HEK293 (cell line): ENCODE results near the gene ZNF565.

Experiments used
- CTCF ChIA-PET: fragments of 350-600 bp; formaldehyde crosslinking; extraction: SDS; loops from one replicate; lab custom pipeline; 2021; ENCODE audit warnings: antibody characterized with exemption; lab: Yijun Ruan, JAX
- POLR2A ChIA-PET: fragments of 300-600 bp; formaldehyde crosslinking; extraction: SDS; loops from one replicate; lab custom pipeline; 2020; ENCODE audit warnings: antibody characterized with exemption, inconsistent platforms; lab: Yijun Ruan, JAX
- H3K27ac ChIP-seq: fragments of 200-500 bp; sonication (Bioruptor generic); 2 replicates; pipeline ENCODE4 v1.5.1; 2014; ENCODE audit warnings: low read depth, low read length, control low read depth, inconsistent platforms; ENCODE audit errors: extremely low read depth
- H3K36me3 ChIP-seq, 2 experiments: fragments of 200-500 bp in 1 of 2; sonication (Bioruptor generic) in 1 of 2; 1 replicate in 1 of 2; 2 replicates in 1 of 2; pipeline ENCODE4 v1.5.1; 2014 to 2017; ENCODE audit warnings: inconsistent platforms in 2 of 2, low read length in 2 of 2; ENCODE audit not compliant: control insufficient read depth in 2 of 2, insufficient read depth in 1 of 2
- H3K4me1 ChIP-seq: fragments of 200-500 bp; sonication (Bioruptor generic); 2 replicates; pipeline ENCODE4 v1.5.1; 2014; ENCODE audit warnings: mild to moderate bottlenecking, low read length, inconsistent platforms; ENCODE audit not compliant: control insufficient read depth, insufficient read depth
- H3K4me3 ChIP-seq: 2 replicates; pipeline ENCODE4 v1.5.1; 2011; ENCODE audit warnings: low read depth, mild to moderate bottlenecking, control low read depth, low read length, moderate library complexity
- H3K9me3 ChIP-seq: fragments of 200-500 bp; sonication (Bioruptor generic); 2 replicates; pipeline ENCODE4 v1.5.1; 2014; ENCODE audit warnings: low read depth, low read length, inconsistent platforms; ENCODE audit not compliant: control insufficient read depth, insufficient read depth
- BCL6B ChIP-seq: fragments of 450-650 bp; formaldehyde crosslinking; IDR thresholded peaks from 2 replicates; pipeline ENCODE4 v1.5.1; 2017; ENCODE audit warnings: missing biosample characterization, missing genetic modification characterization
- KLF1 ChIP-seq: fragments of 450-650 bp; formaldehyde crosslinking; IDR thresholded peaks from 2 replicates; pipeline ENCODE4 v1.5.1; 2016; ENCODE audit warnings: missing biosample characterization, missing genetic modification characterization
- KLF10 ChIP-seq: fragments of 450-650 bp; IDR thresholded peaks from 2 replicates; pipeline ENCODE4 v1.5.1; 2018; ENCODE audit warnings: missing biosample characterization, mild to moderate bottlenecking, missing genetic modification characterization
- MYNN ChIP-seq: fragments of 450-650 bp; formaldehyde crosslinking; IDR thresholded peaks from 2 replicates; pipeline ENCODE4 v1.5.1; 2016; ENCODE audit warnings: missing biosample characterization, missing genetic modification characterization, borderline replicate concordance
- OVOL3 ChIP-seq: fragments of 450-650 bp; formaldehyde crosslinking; IDR thresholded peaks from 2 replicates; pipeline ENCODE4 v1.5.1; 2016; ENCODE audit warnings: missing biosample characterization, missing genetic modification characterization
- SCRT2 ChIP-seq: fragments of 450-650 bp; formaldehyde crosslinking; IDR thresholded peaks from 2 replicates; pipeline ENCODE4 v1.5.1; 2016; ENCODE audit warnings: missing biosample characterization, missing genetic modification characterization
- YY2 ChIP-seq: fragments of 450-650 bp; formaldehyde crosslinking; IDR thresholded peaks from 2 replicates; pipeline ENCODE4 v1.5.1; 2016; ENCODE audit warnings: missing biosample characterization, missing genetic modification characterization
- ZBTB1 ChIP-seq: fragments of 450-650 bp; formaldehyde crosslinking; IDR thresholded peaks from 2 replicates; pipeline ENCODE4 v1.5.1; 2016; ENCODE audit warnings: missing biosample characterization, missing genetic modification characterization
- ZBTB21 ChIP-seq: fragments of 450-650 bp; formaldehyde crosslinking; IDR thresholded peaks from 2 replicates; pipeline ENCODE4 v1.5.1; 2017; ENCODE audit warnings: missing biosample characterization, missing genetic modification characterization
- ZBTB7A ChIP-seq: fragments of 450-650 bp; formaldehyde crosslinking; IDR thresholded peaks from 2 replicates; pipeline ENCODE4 v1.5.1; 2016; ENCODE audit warnings: low read depth, missing biosample characterization, missing genetic modification characterization
- ZFHX2 ChIP-seq: fragments of 450-650 bp; formaldehyde crosslinking; conservative IDR thresholded peaks from 2 replicates; pipeline ENCODE4 v1.5.1; 2016; ENCODE audit warnings: missing biosample characterization, missing genetic modification characterization
- ZIC2 ChIP-seq: fragments of 450-650 bp; formaldehyde crosslinking; IDR thresholded peaks from 2 replicates; pipeline ENCODE4 v1.5.1; 2016; ENCODE audit warnings: missing biosample characterization, missing genetic modification characterization
- ZNF121 ChIP-seq: fragments of 450-650 bp; formaldehyde crosslinking; IDR thresholded peaks from 2 replicates; pipeline ENCODE4 v1.5.1; 2016; ENCODE audit warnings: missing biosample characterization, missing genetic modification characterization
- ZNF174 ChIP-seq: fragments of 450-650 bp; formaldehyde crosslinking; IDR thresholded peaks from 2 replicates; pipeline ENCODE4 v1.5.0; 2017; ENCODE audit warnings: missing biosample characterization, mild to moderate bottlenecking, missing genetic modification characterization
- ZNF214 ChIP-seq: fragments of 450-650 bp; formaldehyde crosslinking; IDR thresholded peaks from 2 replicates; pipeline ENCODE4 v1.5.1; 2017; ENCODE audit warnings: missing biosample characterization, mild to moderate bottlenecking, missing genetic modification characterization, borderline replicate concordance
- ZNF23 ChIP-seq: fragments of 450-650 bp; formaldehyde crosslinking; IDR thresholded peaks from 2 replicates; pipeline ENCODE4 v1.5.1; 2016; ENCODE audit warnings: missing biosample characterization, missing genetic modification characterization, borderline replicate concordance
- ZNF280D ChIP-seq: fragments of 450-650 bp; formaldehyde crosslinking; IDR thresholded peaks from 2 replicates; pipeline ENCODE4 v1.5.1; 2016; ENCODE audit warnings: missing biosample characterization, missing genetic modification characterization
- ZNF324 ChIP-seq: fragments of 450-650 bp; formaldehyde crosslinking; IDR thresholded peaks from 2 replicates; pipeline ENCODE4 v1.5.1; 2016; ENCODE audit warnings: missing biosample characterization, missing genetic modification characterization
- ZNF362 ChIP-seq: fragments of 450-650 bp; formaldehyde crosslinking; IDR thresholded peaks from 2 replicates; pipeline ENCODE4 v1.5.1; 2016; ENCODE audit warnings: missing biosample characterization, missing genetic modification characterization
- ZNF366 ChIP-seq: fragments of 450-650 bp; formaldehyde crosslinking; conservative IDR thresholded peaks from 2 replicates; pipeline ENCODE4 v1.5.1; 2016; ENCODE audit warnings: missing biosample characterization, missing genetic modification characterization
- ZNF488 ChIP-seq: fragments of 450-650 bp; formaldehyde crosslinking; IDR thresholded peaks from 2 replicates; pipeline ENCODE4 v1.5.1; 2016; ENCODE audit warnings: missing biosample characterization, missing genetic modification characterization
- ZNF548 ChIP-seq: fragments of 450-650 bp; formaldehyde crosslinking; IDR thresholded peaks from 2 replicates; pipeline ENCODE4 v1.5.1; 2016; ENCODE audit warnings: missing biosample characterization, missing genetic modification characterization
- ZNF580 ChIP-seq: fragments of 450-650 bp; formaldehyde crosslinking; IDR thresholded peaks from 2 replicates; pipeline ENCODE4 v1.5.1; 2016; ENCODE audit warnings: missing biosample characterization, missing genetic modification characterization
- ZNF658 ChIP-seq: fragments of 450-650 bp; formaldehyde crosslinking; IDR thresholded peaks from 2 replicates; pipeline ENCODE4; 2016; ENCODE audit warnings: missing biosample characterization, missing genetic modification characterization
- ZNF777 ChIP-seq: fragments of 450-650 bp; formaldehyde crosslinking; IDR thresholded peaks from 2 replicates; pipeline ENCODE4 v1.5.1; 2017; ENCODE audit warnings: missing biosample characterization, missing genetic modification characterization, borderline replicate concordance
- TF ChIP-seq, protein P1 (sequence below): IDR thresholded peaks from 2 replicates; pipeline ENCODE4 v1.6.1; 2011; ENCODE audit warnings: mild to moderate bottlenecking, low read depth, low read length, borderline replicate concordance
- TF ChIP-seq, protein P2 (sequence below): fragments of 450-650 bp; IDR thresholded peaks from 2 replicates; pipeline ENCODE4 v1.5.1; 2018; ENCODE audit warnings: missing biosample characterization, missing genetic modification characterization

The ZNF565 gene

DNA sequence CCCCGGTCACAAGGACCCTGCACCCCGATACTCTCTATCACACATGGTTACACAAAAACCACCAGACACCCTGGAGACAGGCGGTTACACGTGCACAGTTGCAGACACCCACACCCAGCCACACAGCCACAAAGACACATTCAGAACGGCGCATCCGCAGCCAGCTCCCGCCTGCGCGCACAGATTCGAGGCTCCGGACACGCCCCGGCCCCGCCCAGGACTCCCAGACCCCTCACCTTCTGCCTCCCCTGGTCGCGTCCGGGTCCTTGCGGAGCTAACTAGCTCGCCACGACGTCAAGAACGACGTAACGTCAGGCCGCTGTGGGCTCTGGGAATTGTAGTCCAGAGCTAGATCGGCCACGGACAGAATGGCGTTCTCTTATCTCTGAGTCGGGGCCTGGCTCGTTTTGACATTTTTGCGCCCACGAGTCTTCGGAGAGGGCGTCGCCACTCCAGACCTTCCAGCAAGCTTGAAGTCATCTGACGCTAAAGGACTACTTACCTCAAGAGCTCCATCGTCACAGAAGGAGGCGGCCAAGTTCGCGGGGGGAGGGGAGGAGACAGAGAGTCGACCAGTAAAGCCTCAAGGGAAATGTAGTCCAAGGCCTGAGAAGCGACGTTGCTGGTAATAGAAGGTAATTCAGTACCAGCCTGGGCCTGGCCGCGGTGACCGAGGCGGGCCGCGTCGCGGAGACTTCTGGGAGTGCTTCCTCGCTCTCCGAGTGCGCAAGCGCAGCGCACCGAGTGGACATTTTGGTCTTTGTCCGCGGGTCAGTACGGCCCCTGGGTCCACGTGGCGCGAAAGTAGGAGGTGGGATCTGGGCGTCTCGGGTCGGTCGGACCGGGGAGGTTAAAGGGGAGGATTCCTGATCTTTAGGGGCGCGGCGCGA lies at the start of gene ZNF565, which contains the start of gene ZNF146:
TSS of gene ZNF565 (minus strand) at position 280 of the 890 bp plus-strand sequence. CDS start 12,680 bp downstream, outside the sequence.
TSS of gene ZNF146 (plus strand) at position 721 of the 890 bp plus-strand sequence. CDS start 21,335 bp downstream, outside the sequence.
- H3K36me3 ChIP-seq: peaks cover 13 to 38% of the 10 kb centered on the region in 2 experiments
- peak within 1 kb of the TSS; percentile 67 for H3K4me3 ChIP-seq
- peaks cover 7% of the 10 kb centered on the region for H3K4me1 ChIP-seq
- peak within 1 kb of the TSS; percentile 93 for H3K27ac ChIP-seq
- ChIA-PET POLR2A (interaction anchor here (0.5 to 2.0 kb wide), 41 partner anchors 10 to 1693 kb away, joined by 3 to 19 read pairs (median 5); partner anchors contain the start of genes ALKBH6, CAPNS1, COX6B1 and LIN37), CTCF (interaction anchor here (0.6 to 1.8 kb wide), 6 partner anchors 37 to 1093 kb away, joined by 3 to 12 read pairs (median 3); no protein-coding TSS in a partner anchor)
- no peaks in the 10 kb centered on the region for H3K9me3 ChIP-seq
- TF ChIP-seq ZIC2 (peak; percentile 61; the same call in 1 of the 2 replicates), ZNF777 (tag by site-specific recombination) (no peak), KLF10 (tag by site-specific recombination) (peak; percentile 91), ZFHX2 (tag by site-specific recombination) (no peak; the same call in 1 of the 2 replicates), ZBTB21 (tag by site-specific recombination) (peak; percentile 99), KLF1 (tag by site-specific recombination) (peak; percentile 99), SCRT2 (tag by site-specific recombination) (no peak), ZNF280D (0 out of 2 replicates have a peak, but pooled peaks have one; percentile 5), ZNF174 (tag by site-specific recombination) (no peak), ZNF548 (tag by site-specific recombination) (no peak), ZBTB1 (no peak), ZNF362 (no peak), ZNF214 (no peak), BCL6B (tag by site-specific recombination) (no peak), ZNF366 (no peak), ZNF658 (tag by site-specific recombination) (no peak), ZNF488 (tag by site-specific recombination) (no peak), ZBTB7A (tag by site-specific recombination) (peak; percentile 83), YY2 (tag by site-specific recombination) (peak; percentile 89), ZNF23 (tag by site-specific recombination) (no peak), ZNF121 (tag by site-specific recombination) (no peak), ZNF324 (tag by site-specific recombination) (peak; percentile 98), MYNN (tag by site-specific recombination) (no peak), ZNF580 (peak; percentile 99), OVOL3 (tag by site-specific recombination) (no peak)
- TF ChIP-seq, protein P1, sequence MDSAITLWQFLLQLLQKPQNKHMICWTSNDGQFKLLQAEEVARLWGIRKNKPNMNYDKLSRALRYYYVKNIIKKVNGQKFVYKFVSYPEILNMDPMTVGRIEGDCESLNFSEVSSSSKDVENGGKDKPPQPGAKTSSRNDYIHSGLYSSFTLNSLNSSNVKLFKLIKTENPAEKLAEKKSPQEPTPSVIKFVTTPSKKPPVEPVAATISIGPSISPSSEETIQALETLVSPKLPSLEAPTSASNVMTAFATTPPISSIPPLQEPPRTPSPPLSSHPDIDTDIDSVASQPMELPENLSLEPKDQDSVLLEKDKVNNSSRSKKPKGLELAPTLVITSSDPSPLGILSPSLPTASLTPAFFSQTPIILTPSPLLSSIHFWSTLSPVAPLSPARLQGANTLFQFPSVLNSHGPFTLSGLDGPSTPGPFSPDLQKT: no peak
- TF ChIP-seq, protein P2, sequence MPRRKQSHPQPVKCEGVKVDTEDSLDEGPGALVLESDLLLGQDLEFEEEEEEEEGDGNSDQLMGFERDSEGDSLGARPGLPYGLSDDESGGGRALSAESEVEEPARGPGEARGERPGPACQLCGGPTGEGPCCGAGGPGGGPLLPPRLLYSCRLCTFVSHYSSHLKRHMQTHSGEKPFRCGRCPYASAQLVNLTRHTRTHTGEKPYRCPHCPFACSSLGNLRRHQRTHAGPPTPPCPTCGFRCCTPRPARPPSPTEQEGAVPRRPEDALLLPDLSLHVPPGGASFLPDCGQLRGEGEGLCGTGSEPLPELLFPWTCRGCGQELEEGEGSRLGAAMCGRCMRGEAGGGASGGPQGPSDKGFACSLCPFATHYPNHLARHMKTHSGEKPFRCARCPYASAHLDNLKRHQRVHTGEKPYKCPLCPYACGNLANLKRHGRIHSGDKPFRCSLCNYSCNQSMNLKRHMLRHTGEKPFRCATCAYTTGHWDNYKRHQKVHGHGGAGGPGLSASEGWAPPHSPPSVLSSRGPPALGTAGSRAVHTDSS (tag by site-specific recombination): no peak
